Measurements from ENCODE around the gene TCF4.

Gene TCF4

DNA sequence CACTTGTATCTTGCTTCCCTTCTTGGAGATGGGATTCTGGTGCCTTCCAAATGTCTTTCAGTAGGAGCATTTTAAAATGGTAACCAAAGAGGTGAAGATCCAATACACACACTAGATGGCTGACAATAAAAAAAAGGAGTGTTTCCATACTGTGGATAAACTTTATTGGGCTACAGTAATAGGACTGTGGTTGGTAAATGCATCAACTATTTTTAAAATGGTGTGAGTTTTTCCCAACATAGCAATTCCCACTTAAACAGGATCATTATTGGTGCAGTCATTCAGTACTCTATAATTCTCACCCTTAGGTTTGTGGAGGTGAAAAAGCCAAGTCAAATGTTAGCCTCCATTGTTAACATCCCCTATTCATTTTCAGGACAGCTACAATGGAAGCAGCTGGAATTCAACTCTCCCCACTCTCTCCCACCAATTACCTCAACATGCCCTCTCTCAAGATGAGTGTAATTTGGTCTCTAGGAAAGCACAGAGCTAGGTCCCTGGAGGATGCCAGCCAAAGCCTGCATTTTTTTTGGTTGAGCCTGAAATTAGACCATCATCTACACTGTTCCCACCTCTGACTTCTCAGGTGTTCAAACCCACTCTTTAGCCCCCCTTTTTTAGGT, 273.3 kb downstream of the TCF4 start:
- DNase-seq, result no peak

DNA sequence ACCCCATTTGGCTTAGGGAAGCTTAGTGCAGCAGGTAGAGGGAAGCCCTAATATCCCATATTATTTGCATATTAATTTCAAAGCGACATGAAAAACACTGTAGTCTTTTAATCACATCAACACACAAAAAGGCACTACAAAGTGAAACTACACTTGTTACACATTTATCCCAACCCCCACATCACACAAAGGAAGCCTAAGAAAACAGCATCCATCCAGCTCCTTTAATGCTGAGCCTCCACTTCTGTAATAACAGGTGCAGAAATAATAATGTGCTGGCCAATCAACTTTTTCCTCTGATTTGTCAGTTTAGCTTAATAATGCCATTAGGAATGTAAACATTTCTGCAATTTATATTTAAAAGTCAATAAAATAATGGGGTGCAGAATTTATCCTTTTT, 274.0 kb downstream of the TCF4 start:
- no peak for DNase-seq

DNA sequence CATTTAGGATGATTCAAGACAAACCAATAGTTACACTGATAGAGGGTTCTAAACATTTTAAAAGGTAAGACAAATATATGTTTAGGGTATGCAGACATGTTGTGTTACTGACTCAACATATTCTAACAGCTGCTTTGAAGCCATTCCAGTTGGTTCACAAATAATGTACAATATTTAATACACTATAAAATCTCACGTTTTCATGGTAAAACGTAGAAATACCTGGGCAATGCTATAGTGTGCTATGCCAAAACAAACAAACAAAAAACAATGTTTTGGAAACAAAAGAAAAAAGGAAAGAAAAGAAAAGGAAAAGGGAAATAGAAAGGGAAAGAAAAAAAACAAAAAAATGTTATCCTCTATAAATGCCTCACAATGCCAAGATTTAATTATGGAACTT, 277.1 kb downstream of the TCF4 start:
- DNase-seq, result no peak

DNA sequence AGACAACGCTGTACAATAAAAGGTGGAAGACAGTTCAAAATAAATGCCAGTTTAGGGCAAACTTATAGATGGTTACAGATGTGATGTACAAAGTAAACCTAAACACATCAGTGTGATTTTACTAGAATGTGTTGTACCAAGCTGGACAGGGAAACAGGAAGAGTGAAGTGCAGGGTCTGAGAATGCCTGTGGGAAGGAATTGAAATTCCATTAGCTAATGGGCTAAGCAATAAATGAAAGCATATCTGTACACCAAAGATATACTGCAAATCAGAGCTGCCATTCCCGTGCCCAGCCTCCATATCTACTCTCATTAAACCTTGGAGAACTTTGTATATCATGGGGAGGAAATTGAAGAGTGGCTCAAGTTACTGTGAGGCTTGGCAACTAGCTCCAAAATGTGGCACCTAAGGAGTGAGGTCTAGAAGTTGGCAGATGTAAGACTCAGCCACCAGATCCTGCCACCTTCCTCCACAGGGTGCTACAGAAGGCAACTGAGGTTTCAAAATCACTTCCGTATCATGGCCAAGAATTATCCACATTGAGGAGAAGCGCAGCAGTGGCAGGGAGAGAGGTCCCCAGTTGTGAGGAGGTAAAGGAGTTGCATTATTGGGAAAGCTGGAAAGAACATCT, 277.8 kb downstream of the TCF4 start:
- no peak for DNase-seq

DNA sequence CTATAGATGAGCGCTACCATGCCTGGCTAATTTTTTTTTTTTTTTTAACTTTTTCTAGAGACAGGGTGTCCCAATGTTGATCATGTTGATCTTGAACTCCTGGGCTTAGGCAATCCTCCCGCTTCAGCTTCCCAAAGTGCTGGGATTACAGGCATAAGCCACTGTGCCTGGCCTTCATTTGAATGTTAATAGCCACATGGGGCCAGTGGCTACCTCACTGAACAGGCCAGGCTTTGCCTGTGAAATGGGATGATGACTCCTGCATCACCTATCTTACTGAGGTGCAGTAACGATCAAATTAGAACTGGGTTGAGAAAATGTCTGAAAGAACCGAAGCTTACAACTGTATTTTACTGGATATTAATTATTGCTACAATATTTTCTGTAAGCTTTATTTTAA, 278.7 kb downstream of the TCF4 start:
- no peak for DNase-seq

DNA sequence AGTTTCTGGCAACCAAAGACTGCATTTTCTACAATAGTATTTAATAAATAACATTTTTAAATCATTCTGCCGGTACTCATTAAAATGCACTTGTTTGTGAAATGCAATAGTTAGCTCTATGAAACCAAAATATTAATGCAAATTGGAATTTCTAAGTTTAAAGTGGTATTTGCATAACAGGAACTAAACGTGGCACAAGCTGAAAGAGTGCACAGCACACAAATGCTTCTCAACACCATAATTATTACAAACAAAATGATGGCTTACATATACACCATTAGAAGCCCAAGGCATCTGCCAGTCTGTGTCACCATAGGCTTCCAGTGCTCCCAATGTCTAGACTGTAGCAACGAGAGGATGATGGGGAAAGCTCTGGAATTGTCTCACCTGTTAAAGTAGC, 280.5 kb downstream of the TCF4 start:
- no peak for DNase-seq

DNA sequence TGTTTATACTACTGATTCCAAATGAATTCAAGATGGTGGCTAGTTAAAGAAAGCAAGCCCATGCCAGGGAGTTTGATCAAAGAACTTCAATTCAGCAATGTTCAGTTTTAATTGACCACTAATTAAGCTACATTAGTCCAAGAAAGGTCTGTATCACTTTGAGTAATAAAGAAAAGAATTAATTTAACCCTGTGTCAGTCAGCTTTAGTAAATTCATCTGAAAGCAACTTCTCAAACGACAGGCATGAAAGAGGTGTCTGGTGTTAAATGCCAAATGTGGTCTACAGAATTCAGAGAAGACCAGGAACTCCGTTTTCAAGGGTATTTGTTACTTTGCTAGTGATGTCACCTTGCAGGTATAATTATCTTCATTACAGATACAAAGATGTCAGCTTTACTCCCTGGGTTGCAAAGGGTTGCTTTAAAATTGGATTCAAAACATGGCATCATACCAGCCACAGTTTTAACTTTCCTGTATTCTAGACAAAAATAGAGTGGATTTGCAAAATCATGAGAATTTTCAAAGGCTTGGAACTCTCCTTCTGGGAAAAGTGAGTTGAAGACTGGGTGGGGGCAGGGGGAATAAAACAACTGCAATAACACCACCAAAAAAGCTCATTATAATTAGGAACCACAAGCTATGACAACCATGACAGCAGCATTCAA, 281.5 kb downstream of the TCF4 start:
- DNase-seq, result no peak

DNA sequence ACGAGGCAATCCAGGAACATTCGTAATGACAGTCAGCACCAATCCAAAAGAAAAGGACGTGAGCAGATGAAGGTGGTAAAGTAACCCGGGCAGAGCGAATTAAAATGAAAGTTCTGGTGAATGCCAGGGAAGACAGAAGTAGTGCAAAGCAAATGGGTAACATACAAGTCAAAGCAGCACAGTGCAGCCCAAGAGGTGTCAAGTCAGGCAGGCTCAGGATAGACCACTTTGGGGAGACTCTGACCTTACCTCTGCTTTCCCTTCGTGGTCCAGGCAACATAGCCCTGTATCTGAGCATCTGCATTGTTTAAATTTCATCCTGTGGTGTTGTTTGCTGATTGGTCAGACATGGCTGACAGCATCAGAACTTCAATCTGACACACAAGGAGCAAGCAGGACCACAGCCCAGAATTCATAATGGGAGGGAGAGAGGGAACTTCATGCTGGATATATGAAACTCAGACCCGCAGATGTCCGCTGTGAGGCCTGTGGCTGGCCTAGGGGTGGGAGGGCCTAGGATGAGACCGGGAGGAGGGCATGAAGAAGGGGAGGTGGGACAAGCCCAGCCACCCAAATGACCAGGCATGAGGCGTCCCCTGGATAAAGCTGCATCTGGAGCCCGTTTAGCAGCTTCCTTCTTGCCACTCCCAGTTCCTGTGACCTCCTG, 285.7 kb downstream of the TCF4 start:
- DNase-seq, result peak; percentile 52

DNA sequence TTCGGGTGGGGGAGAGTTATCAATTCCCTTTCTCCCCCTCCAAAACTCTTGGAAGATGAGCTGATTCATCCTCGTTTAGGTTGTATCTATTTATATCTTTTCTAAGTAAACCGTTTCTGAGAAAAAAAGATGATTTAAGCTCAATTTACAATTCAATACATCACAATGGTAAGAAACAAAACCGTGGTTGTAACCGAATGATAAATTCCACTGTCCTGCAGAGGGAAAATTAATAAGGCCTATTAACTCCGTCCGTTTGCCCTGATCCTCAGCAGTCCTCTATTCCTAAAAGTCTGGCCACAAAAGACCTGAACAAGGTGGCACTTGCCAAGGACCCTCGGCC, 286.2 kb downstream of the TCF4 start:
- DNase-seq, result no peak

DNA sequence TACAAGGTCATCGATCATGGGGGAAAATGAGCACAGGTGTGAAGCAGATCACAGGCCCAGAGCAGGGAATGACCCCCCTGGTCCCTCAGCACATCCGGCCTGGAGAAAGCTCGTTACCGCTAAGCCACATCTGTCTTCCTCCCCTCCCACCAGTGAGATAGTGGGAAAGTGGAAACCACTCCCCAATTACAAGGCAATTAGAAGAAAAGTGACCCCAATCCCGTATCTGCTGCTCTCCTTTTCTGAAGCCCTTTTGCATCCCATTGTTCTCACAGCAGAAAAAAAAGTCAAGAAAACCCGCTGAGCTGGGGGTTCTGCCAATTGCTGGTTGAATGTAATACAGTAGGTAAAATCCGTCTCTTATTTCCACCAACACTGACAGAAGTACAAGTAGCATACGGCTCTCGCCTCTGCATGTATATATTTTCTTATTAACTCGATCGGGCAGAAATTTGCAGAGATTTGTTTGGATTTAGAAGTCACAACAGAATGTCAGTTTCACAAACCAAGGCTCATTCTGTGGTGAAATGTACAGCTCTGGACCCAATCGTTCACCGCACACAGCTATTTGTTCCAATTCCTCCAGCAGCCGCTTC, 287.0 kb downstream of the TCF4 start:
- DNase-seq, result no peak

DNA sequence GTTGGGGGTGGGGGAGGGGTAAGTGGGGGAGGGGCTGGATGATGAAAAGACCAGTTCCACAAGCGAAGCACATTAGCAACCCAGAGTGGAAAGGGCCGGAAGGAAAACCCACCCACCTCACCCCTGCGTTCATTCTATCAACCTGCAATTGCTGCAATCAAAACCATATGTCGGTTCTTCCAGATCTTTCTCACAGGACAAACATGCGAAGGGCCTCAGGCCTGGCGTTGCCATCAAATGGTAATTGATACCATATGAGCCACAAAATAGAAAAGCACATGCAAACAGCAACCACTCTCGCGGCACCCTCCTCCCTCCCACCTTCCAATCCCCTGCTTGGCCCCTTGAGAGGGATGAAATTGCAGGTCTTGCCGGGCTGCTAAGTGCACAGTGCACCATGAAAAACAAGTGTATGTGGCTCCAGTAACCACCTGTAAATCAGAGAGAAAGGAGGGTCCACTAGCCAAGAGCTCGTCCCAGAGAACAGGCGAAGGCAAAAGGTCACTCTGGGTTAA, 287.5 kb downstream of the TCF4 start:
- DNase-seq, result peak; percentile 70

DNA sequence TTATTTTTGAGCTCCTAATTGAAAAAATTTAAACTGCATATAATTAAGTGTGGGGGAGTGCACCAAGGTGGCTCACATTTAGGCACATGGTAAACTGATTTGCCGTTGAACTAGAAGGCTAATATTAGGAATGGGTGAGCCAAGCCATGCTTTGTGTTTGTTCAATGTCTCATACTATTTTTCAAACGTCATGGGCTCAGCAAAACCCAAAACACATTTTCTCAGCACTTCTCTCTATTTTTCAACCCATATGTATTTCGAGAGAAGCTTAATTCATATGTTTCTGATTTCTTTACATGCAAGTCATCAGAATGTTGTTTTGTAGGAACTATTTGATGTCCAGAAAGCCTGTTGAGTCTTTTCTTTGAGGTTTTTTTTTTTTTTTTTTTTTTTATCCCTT, 291.2 kb downstream of the TCF4 start:
- no peak for DNase-seq

DNA sequence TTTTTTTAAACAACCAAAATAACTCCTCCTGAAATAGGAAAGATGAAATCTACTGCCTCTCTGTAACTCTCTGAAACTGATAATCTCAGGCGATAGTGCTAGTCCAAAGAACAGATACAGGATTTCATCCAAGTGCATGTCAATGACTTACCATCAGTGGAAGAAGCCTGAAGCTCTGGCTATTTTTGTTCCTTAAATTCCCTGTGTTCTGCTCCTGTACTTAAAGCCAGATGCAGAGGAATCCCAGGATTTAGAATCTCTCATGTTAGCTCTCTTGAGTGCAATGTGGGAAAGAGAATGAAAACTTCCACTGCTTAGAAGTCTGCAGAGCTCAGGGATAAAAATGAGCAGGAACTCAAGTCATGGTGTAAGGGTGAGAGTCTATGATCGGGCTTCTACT, 291.9 kb downstream of the TCF4 start:
- DNase-seq, result no peak

DNA sequence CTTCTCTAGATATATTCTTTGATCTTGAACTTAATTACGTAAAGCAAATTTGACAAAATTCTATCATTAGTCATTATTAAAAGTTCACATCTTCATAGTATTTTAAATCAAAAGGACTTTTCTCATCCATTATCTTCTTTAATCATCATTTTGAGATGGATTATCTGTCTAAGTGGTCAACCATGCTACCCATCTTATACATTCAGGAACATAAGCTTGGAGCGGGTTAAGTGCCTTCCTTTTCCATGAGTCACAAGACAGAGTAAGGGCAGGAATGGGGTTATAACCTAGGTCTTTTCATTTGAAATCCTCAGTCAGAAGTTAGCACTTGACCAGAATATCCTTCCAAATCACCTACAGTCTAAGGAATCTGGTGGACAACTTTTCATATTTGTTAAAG, 297.1 kb downstream of the TCF4 start:
- DNase-seq, result no peak

DNA sequence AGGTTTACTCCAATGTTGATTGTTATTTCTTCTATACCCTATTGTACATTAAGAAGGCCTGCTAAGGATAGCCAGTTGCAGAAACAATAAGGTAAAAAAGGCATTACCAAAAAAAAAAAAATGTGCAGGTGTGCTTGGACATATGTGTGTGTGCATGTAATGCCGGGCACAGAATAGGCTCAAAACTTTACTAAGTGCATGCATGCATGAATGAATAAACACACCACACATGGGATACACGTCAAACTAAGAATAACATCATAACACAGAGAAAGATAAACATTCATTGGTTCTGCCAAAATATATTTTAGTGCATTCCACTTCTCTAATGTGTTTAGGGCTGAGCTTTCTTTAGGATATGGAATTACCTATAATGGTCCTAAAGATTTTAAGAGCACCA, 298.2 kb downstream of the TCF4 start:
- no peak for DNase-seq

DNA sequence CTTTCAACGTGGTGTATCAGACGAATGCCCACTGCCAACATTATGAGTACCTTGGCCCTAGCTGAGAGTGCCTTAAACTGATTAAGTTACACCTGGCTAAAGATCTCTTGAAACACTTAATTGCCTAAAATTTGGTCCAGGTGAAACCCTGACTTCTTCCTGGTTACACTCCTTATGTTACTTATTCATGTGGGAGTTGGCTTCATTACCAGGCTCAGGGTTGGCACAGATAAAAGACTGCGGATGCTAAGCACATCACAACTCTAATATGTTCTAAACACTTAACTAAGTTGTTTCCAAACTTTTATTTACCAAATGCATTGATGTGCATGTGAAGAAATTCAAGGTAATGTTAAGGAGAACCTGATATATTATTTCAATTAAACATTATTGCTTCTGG, 298.9 kb downstream of the TCF4 start:
- no peak for DNase-seq

DNA sequence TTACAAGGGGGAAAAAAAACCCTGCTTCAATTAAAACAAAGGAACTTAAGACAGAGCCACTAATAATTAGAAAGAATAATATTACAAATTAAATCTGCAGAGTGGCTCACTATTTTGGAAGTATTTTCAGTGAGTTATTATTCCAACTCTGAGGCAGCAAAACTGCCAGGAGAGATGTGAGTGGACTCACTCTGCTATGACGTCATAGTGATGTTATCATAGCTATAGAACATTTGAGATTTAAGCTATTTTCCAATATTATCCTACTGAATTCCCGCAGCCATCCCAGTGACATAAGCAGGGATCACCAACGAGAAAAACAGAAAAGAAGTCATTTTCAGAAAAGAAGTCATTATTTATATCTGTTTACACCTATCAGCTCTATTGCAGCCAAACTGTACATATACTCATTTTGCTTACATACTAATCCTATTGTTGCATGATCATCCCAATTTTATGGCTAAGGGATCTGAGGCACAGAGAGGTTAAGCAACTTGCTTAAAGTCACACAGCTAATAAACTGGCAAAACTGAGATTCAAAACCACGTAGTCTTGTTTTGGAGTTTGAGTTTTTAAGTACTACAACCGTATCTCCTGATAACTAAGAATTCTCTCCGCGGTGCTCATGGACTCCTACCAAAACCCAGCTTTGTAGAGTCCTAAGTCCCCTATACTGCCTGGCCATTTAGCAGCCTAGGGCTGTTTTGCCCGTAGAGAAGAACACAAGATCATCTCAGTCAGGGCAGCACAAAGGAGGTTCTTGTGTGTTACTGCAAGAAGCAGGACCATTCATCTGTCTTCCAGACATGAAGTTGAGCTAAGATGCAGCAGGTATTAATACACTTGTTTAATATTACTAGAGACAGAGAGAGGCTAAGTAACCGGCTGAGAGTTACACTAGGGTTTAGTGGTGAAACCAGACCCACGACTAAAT, 299.8 kb downstream of the TCF4 start:
- no peak for DNase-seq

DNA sequence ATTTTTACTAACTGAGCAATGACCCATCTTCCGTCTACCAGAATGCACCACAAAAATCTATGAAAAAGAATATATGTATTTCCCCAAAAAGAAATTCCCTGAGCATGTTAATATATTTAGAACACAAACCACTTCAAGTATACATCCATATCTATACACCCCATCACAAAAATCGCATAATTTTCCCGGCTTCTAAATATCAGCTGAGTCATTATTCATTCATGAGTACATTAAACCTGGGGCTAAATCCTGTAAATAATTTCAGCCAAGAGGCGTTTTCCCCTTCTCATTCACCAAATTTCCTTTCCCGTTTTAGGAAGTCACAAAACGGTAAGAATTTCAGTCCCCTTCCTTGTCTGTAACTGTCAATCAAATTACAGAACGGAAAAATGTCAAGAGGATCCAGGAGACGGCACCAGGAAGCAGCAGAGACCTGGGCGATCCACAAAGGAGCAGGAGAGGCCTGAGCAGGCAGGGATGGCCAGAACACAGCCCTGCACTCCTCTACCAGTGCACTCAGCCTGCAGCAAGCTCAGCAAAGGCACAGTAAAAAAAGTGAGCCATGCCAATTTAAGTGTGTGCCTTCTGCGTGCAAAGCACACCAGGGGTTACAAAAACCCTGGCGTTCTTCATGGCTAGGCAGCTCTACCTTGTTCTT, 300.7 kb downstream of the TCF4 start:
- no peak for DNase-seq

DNA sequence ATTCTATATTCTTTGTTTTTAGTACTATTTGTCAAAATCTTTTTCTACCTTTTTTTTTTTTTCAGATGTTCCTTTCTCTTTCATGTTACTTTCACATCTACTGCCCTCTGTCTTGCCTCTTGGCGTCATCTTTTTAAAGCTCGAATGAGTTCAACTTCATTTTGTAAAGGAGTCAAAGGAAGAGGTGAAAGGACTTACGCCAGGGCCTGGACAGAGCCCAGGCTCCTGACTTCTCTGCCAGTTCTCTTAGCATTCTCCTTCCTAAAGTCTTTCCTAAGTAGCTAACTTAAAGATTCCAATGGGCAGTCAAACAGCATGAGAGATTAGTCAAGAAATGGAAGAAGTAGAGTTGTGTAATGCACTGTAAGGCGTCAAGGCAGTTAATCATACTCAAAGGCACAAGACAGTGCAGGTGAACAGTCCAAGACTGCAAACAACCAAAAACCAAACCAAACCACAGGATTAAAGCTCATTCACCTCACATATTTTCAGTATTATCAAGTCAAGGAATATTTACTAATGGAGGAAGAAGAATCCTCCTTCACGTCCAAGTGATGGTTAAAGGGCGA, 301.7 kb downstream of the TCF4 start:
- DNase-seq, result no peak

DNA sequence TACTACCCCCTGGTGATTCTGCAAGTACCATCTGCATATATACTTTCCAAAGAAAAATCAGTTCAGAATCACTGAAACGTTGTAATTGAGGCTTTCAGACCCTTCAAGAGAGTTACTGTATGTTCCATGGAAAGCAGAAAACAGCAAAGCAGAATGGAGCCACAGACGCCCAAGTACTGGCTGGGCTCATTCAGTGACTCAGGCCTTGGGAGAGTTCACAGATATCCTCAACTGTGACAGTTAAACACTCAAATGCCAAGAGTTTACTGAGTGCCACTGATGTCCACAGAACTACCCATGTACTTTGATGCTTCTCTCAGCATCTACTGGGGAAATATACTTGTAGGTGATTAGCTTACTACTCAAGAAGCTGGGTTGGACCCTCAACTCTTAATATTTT, 303.4 kb downstream of the TCF4 start:
- DNase-seq, result no peak

DNA sequence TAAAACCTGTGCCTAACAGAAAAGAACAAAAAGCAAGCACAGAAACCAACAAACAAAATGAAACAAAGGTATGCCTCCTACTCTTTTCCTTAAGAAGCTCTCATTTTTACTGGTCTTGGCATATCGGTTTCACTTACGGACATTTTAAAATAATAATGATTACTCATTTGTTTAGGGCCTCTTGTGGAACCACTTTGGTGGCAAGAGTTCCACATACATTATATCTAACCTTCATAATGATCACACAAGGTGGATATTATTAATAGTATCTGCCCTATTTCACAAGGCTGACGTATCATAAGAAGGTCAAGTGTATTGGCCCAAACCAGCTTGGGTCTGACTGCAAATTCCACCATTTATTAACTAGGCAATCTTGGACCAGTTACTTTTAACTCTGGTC, 304.7 kb downstream of the TCF4 start:
- no peak for DNase-seq

DNA sequence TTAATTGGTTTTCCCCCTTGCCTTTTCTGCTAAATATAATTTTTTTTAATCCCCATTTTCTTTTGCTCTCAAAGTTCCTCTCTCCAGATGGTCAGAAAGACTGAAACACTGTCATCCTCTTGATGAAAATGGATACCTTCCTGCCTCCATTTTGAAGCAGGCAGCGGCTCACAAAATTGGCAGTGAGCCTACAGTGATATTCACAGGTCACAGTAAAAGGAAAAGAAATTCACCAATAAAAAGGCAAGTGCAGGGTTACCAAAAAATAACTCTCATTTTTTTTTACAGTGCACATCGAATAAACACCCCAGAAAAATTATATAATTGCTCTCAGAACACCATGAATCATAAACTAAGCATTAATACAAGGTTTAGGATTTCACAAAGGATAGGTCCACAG, 307.5 kb downstream of the TCF4 start:
- no peak for DNase-seq

Data from femur (tissue), 1 donor.